ENCODE measurements around the gene SH2D4B.

GRCh38 chr10:80501381-80501912 is 36.3 kb upstream of the SH2D4B start:
- TF ChIP-seq, protein P1, sequence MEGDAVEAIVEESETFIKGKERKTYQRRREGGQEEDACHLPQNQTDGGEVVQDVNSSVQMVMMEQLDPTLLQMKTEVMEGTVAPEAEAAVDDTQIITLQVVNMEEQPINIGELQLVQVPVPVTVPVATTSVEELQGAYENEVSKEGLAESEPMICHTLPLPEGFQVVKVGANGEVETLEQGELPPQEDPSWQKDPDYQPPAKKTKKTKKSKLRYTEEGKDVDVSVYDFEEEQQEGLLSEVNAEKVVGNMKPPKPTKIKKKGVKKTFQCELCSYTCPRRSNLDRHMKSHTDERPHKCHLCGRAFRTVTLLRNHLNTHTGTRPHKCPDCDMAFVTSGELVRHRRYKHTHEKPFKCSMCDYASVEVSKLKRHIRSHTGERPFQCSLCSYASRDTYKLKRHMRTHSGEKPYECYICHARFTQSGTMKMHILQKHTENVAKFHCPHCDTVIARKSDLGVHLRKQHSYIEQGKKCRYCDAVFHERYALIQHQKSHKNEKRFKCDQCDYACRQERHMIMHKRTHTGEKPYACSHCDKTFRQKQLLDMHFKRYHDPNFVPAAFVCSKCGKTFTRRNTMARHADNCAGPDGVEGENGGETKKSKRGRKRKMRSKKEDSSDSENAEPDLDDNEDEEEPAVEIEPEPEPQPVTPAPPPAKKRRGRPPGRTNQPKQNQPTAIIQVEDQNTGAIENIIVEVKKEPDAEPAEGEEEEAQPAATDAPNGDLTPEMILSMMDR (IDR thresholded peaks at IDR 0.05; ENCODE audit: insufficient read depth, low read length): no peak
- TF ChIP-seq SPI1 (IDR thresholded peaks at IDR 0.05; ENCODE audit: borderline replicate concordance, low read depth) (no peak), GABPA (IDR thresholded peaks at IDR 0.05; ENCODE audit: low read depth) (no peak), REST (IDR thresholded peaks at IDR 0.05; ENCODE audit: insufficient replicate concordance, low read depth) (no peak)

Measured in HL-60 (cell line).